Measurements from ENCODE around the gene PSAPL1.

Gene PSAPL1

DNA sequence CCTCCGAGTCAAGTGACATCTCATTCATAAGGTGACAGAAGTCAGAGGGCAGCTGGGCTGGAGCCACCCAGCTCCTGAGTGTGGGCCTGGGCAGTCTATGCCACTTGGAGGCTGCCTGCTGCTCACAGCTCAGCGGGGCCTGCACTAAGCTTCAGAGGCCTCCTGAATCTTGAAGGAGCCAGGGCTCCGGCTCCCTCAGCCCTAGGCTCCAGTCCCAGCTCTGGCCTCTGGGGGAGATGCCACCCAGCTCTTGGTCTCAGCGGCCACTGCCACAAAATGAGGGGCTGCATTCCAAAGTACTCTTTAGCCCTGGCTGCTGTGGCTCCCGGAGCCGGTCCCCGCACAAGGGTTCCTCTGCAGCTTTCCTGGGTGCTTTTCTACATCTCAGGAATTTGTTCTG, 32.7 kb upstream of the PSAPL1 start:
- POLR2A ChIA-PET: no interaction called here
- DNase-seq (ENCODE audit: extremely low spot score): no peak
- CTCF ChIA-PET: no interaction called here
- TF ChIP-seq, protein P1, sequence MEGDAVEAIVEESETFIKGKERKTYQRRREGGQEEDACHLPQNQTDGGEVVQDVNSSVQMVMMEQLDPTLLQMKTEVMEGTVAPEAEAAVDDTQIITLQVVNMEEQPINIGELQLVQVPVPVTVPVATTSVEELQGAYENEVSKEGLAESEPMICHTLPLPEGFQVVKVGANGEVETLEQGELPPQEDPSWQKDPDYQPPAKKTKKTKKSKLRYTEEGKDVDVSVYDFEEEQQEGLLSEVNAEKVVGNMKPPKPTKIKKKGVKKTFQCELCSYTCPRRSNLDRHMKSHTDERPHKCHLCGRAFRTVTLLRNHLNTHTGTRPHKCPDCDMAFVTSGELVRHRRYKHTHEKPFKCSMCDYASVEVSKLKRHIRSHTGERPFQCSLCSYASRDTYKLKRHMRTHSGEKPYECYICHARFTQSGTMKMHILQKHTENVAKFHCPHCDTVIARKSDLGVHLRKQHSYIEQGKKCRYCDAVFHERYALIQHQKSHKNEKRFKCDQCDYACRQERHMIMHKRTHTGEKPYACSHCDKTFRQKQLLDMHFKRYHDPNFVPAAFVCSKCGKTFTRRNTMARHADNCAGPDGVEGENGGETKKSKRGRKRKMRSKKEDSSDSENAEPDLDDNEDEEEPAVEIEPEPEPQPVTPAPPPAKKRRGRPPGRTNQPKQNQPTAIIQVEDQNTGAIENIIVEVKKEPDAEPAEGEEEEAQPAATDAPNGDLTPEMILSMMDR (IDR thresholded peaks at IDR 0.05; ENCODE audit: control extremely low read depth, extremely low read depth, low read depth, missing control alignments): no peak

DNA sequence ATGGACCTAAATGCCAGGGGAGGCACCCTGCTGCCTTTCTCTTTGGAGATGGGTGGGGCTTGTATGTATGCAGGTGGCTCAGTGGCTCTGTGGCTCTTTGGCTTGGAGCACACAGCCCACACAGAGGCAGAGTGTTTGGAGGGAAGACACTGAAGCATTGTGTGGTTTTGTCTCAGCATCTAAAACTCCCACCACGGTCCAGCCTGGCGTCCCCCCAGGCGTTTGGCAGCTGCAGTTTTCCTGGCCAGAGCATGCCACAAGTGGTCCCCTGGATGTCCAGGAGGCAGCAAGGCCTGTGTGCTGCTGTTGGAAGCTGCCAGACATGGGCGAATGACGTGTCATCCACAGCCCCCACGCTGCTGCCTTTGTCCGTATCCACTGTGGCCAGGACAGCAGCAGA, 32.2 kb upstream of the PSAPL1 start:
- POLR2A ChIA-PET: no interaction called here
- DNase-seq (ENCODE audit: extremely low spot score): no peak
- TF ChIP-seq, protein P1 (IDR thresholded peaks at IDR 0.05; ENCODE audit: control extremely low read depth, extremely low read depth, low read depth, missing control alignments): no peak
- CTCF ChIA-PET: no interaction called here

DNA sequence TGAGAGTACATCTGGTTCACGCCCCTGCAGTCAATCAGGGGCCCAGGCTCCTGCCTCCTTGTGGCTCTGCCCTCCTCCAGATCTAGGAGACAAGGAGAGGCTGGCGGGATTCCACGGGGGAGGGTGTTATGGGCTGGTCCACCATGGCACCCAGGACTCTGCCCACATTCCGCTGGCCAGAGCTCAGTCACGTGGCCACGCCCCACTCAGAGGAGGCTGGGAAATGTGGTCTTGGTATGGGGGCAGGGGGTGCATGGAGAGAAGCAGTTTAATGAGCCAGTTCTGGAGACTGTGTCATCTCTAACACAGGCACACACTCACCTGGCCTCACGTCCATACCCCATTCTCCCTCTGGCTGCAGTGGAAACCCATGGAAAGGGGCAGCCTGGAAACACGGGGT, 31.5 kb upstream of the PSAPL1 start:
- TF ChIP-seq, protein P1 (IDR thresholded peaks at IDR 0.05; ENCODE audit: control extremely low read depth, extremely low read depth, low read depth, missing control alignments): no peak
- ChIA-PET POLR2A (no interaction called here), CTCF (no interaction called here)
- no peak for DNase-seq (ENCODE audit: extremely low spot score)

DNA sequence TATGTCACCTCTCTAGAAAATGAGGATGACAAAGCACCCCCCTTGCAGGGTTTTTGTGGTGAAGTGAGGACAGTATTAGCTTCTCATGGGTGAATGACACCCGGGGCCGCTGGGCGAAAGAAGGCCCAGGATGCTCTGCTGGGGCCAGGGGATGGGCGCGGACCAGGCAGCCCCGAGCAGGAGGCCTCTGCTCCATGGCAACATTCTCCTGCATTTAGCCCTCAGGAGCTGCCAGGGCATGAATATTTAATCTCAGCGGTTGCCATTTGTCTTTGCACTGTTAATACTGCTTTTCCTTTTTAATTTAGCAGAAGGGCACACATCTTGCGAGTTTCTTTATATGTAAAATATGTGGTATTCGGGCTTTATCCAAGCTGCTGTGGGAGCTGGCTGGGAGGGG, 30.3 kb upstream of the PSAPL1 start:
- no peak for DNase-seq (ENCODE audit: extremely low spot score)
- POLR2A ChIA-PET: no interaction called here
- CTCF ChIA-PET: interaction anchor here (1.3 kb wide), 1 partner anchor 14 kb away, joined by 3 read pairs; no protein-coding TSS in a partner anchor
- TF ChIP-seq, protein P1 (IDR thresholded peaks at IDR 0.05; ENCODE audit: control extremely low read depth, extremely low read depth, low read depth, missing control alignments): no peak

DNA sequence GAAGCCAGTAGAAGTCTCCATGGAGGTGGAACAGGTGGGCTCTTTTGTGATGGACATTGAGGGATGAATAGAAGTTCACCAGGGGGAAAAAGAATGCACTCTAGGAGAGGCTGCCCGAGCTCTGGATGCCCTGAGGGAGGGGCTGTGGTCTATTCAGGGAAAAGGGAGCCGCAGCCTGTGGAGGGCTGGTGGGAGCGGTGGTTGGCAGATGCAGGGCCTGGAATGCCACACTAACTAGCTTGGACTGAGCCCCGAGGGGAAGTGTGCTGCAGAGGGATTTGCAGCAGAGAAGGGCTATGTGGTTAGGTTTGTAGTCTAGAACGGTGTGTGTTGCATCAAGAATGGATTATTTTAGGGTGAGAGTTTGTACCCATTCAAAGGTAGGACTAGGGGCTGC, 29.5 kb upstream of the PSAPL1 start:
- POLR2A ChIA-PET: no interaction called here
- TF ChIP-seq, protein P1 (IDR thresholded peaks at IDR 0.05; ENCODE audit: control extremely low read depth, extremely low read depth, low read depth, missing control alignments): no peak
- CTCF ChIA-PET: interaction anchor here (1.3 kb wide), 1 partner anchor 15 kb away, joined by 3 read pairs; no protein-coding TSS in a partner anchor
- no peak for DNase-seq (ENCODE audit: extremely low spot score)

DNA sequence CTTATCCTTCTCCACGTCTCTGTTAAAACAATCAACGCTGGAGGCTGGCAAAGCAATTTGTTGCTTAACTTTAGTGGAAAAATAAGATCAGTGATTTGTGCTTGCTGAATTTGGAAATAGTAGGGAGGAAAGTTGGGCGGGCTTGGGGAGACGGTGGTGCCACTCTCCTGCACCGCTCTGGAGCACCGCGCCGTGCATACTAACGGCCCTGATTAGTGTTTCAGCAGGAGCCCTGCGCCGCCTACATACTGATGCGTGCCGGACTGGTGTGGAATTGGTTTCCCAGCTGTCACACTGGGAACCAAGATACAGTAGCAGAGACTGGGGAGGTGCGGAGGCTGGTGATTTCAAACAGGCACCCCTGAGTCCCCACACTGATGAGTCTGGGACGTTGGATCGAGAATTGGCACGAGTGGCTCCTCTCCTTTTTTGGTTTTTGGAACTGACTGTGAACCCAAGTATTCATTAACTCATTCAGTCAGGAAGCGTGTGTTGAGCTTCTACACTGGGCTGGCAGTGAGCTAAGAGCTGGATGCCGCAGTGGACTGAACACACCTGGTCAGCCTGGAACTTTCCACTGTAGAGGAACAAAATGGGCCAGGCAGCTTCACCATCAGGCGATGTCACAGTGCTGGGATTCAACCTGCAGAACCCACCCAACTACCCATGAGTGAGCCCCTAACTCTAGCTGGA, 29.0 kb upstream of the PSAPL1 start:
- no peak for DNase-seq (ENCODE audit: extremely low spot score)
- TF ChIP-seq, protein P1 (IDR thresholded peaks at IDR 0.05; ENCODE audit: control extremely low read depth, extremely low read depth, low read depth, missing control alignments): no peak
- ChIA-PET CTCF (interaction anchor here (1.3 kb wide), 1 partner anchor 15 kb away, joined by 3 read pairs; no protein-coding TSS in a partner anchor), POLR2A (no interaction called here)

Measured in GM10248 (cell line).